H1 (cell line): Measurements from ENCODE around the gene KIF1B. TPM values are rescaled to one million over a fixed set of nuclear protein-coding genes. Genes with fewer than 3 reads are reported as not detected.

ENCODE experiments used
- CTCF ChIA-PET: fragments of 300-600 bp; sonication (Branson Sonifier 250); formaldehyde crosslinking; loops from one replicate; lab custom pipeline; 2021; ENCODE audit not compliant: partially characterized antibody; lab: Charles Lee
- POLR2A ChIA-PET: fragments of 300-600 bp; sonication (Branson Sonifier 250); formaldehyde crosslinking; loops from one replicate; lab custom pipeline; 2021; ENCODE audit warnings: inconsistent platforms; ENCODE audit not compliant: partially characterized antibody; lab: Charles Lee
- DNase-seq, 2 experiments: peaks; one replicate each; pipeline versions ENCODE4 v3.0.0 to v3.0.0-alpha.2; 2010 to 2022; ENCODE audit warnings: low spot score in 2 of 2, low read depth in 1 of 2, mixed read lengths in 1 of 2
- FAIRE-seq: peaks from 2 replicates; lab custom pipeline; 2011; peaks lifted over from hg19 to GRCh38; lab: Jason Lieb, UNC
- H2AFZ ChIP-seq: 2 replicates; pipeline ENCODE4 v1.8.1; 2012; ENCODE audit warnings: low read length, inconsistent platforms
- H2AK5ac ChIP-seq: 2 replicates; pipeline ENCODE4 v1.6.1; 2013; ENCODE audit warnings: low read depth, low read length
- H2BK120ac ChIP-seq: replicated peaks from 2 replicates; pipeline ENCODE3; 2013; ENCODE audit warnings: low read depth, low read length, inconsistent platforms
- H2BK12ac ChIP-seq: 2 replicates; pipeline ENCODE4 v1.6.1; 2013; ENCODE audit warnings: low read depth, low read length
- H2BK15ac ChIP-seq: 2 replicates; pipeline ENCODE4 v1.6.1; 2013; ENCODE audit warnings: low read length
- H2BK20ac ChIP-seq: 2 replicates; pipeline ENCODE4 v1.6.1; 2013; ENCODE audit warnings: low read length
- H2BK5ac ChIP-seq: 2 replicates; pipeline ENCODE4 v1.6.1; 2013; ENCODE audit warnings: low read depth, low read length
- H3K14ac ChIP-seq: 2 replicates; pipeline ENCODE4 v1.6.1; 2013; ENCODE audit warnings: inconsistent platforms; ENCODE audit not compliant: insufficient read length
- H3K18ac ChIP-seq: 2 replicates; pipeline ENCODE4 v1.6.1; 2013; ENCODE audit warnings: low read length; ENCODE audit errors: extremely low read depth
- H3K23ac ChIP-seq: 2 replicates; pipeline ENCODE4 v1.6.1; 2013; ENCODE audit warnings: inconsistent platforms; ENCODE audit not compliant: insufficient read length
- H3K23me2 ChIP-seq: 2 replicates; pipeline ENCODE4 v1.6.1; 2013; ENCODE audit warnings: low read depth, low read length
- H3K27ac ChIP-seq: 2 replicates; pipeline ENCODE4 v1.6.1; 2011; ENCODE audit warnings: low read depth, low read length, inconsistent platforms
- H3K27me3 ChIP-seq, 4 experiments: replicated peaks in 1 of 4; 1 replicate in 1 of 4; 2 replicates in 3 of 4; pipeline versions ENCODE4 v1.6.1 to v1.8.1; 2011 to 2013; ENCODE audit warnings: low read length in 3 of 4, mild to moderate bottlenecking in 3 of 4, inconsistent platforms in 2 of 4, mixed read lengths in 2 of 4, moderate library complexity in 1 of 4; ENCODE audit not compliant: control insufficient read depth in 3 of 4, insufficient read depth in 3 of 4; ENCODE audit errors: extremely low read depth in 1 of 4
- H3K36me3 ChIP-seq, 4 experiments: 2 replicates each; pipeline versions ENCODE4 v1.6.1 to v1.8.1; 2011 to 2013; ENCODE audit warnings: mild to moderate bottlenecking in 4 of 4, low read length in 3 of 4, moderate library complexity in 2 of 4, control low read depth in 1 of 4, inconsistent platforms in 1 of 4; ENCODE audit not compliant: insufficient read depth in 4 of 4, control insufficient read depth in 2 of 4
- H3K4ac ChIP-seq: replicated peaks from 2 replicates; pipeline ENCODE3; 2013; ENCODE audit warnings: low read length, low read depth, mixed read lengths, inconsistent platforms; ENCODE audit not compliant: insufficient read length
- H3K4me1 ChIP-seq, 4 experiments: replicated peaks in 1 of 4; 1 replicate in 1 of 4; 2 replicates in 3 of 4; pipeline versions ENCODE4 v1.6.1 to v1.8.1; 2011 to 2013; ENCODE audit warnings: low read length in 3 of 4, inconsistent platforms in 2 of 4, mixed read lengths in 1 of 4; ENCODE audit not compliant: insufficient read depth in 4 of 4, control insufficient read depth in 3 of 4
- H3K4me2 ChIP-seq, 2 experiments: 2 replicates each; pipeline versions ENCODE4 v1.6.1 to v1.8.1; 2011 to 2013; ENCODE audit warnings: low read depth in 2 of 2, low read length in 2 of 2, control low read depth in 1 of 2, inconsistent platforms in 1 of 2, mild to moderate bottlenecking in 1 of 2; ENCODE audit not compliant: insufficient read depth in 1 of 2
- H3K4me3 ChIP-seq, 4 experiments: fragments of 200-600, 300-600 bp in 1 of 4; sonication (generic), shearing (Covaris generic), sonication (Bioruptor Twin) in 1 of 4; 2 replicates each; pipeline versions ENCODE4 v1.5.1 to v1.8.1; 2011 to 2016; ENCODE audit warnings: low read length in 4 of 4, low read depth in 3 of 4, control low read depth in 2 of 4, inconsistent platforms in 2 of 4, mild to moderate bottlenecking in 2 of 4, mixed read lengths in 1 of 4, moderate library complexity in 1 of 4; ENCODE audit not compliant: insufficient read depth in 2 of 4; ENCODE audit errors: extremely low read depth in 1 of 4
- H3K56ac ChIP-seq: replicated peaks from 2 replicates; pipeline ENCODE3; 2013; ENCODE audit warnings: low read depth, mild to moderate bottlenecking, mixed read lengths, low read length, inconsistent platforms; ENCODE audit not compliant: insufficient read length
- H3K79me1 ChIP-seq: 2 replicates; pipeline ENCODE4 v1.6.1; 2013; ENCODE audit warnings: low read depth, low read length, control low read depth
- H3K79me2 ChIP-seq, 2 experiments: 2 replicates each; pipeline versions ENCODE4 v1.6.1 to v1.8.1; 2012 to 2013; ENCODE audit warnings: low read length in 2 of 2, mild to moderate bottlenecking in 2 of 2, inconsistent platforms in 1 of 2; ENCODE audit not compliant: insufficient read depth in 2 of 2, control insufficient read depth in 1 of 2
- H3K9ac ChIP-seq, 4 experiments: replicated peaks in 1 of 4; 1 replicate in 1 of 4; 2 replicates in 3 of 4; pipeline versions ENCODE4 v1.6.1 to v1.8.1; 2011 to 2013; ENCODE audit warnings: low read depth in 3 of 4, low read length in 3 of 4, control low read depth in 2 of 4, mild to moderate bottlenecking in 2 of 4, moderate library complexity in 2 of 4, inconsistent platforms in 1 of 4; ENCODE audit errors: extremely low read depth in 1 of 4
- H3K9me3 ChIP-seq, 2 experiments: 2 replicates each; pipeline versions ENCODE4 v1.6.1 to v1.8.1; 2012 to 2013; ENCODE audit warnings: mild to moderate bottlenecking in 2 of 2, moderate library complexity in 2 of 2, control low read depth in 1 of 2, inconsistent platforms in 1 of 2, low read depth in 1 of 2, low read length in 1 of 2, mixed read lengths in 1 of 2; ENCODE audit not compliant: insufficient read depth in 2 of 2
- H4K20me1 ChIP-seq, 2 experiments: replicated peaks in 1 of 2; 2 replicates each; pipeline versions ENCODE3 to v1.8.1; 2011 to 2013; ENCODE audit warnings: inconsistent platforms in 2 of 2, low read length in 2 of 2, mild to moderate bottlenecking in 1 of 2; ENCODE audit not compliant: insufficient read depth in 2 of 2, control insufficient read depth in 1 of 2
- H4K5ac ChIP-seq: 2 replicates; pipeline ENCODE4 v1.6.1; 2013; ENCODE audit warnings: low read length, low read depth, mixed read lengths, inconsistent platforms; ENCODE audit not compliant: insufficient read length
- H4K8ac ChIP-seq: 2 replicates; pipeline ENCODE4 v1.8.0; 2013; ENCODE audit warnings: mild to moderate bottlenecking, moderate library complexity, low read length, inconsistent platforms; ENCODE audit not compliant: insufficient read depth; ENCODE audit errors: extremely low read depth
- H4K91ac ChIP-seq: replicated peaks from 2 replicates; pipeline ENCODE3; 2013; ENCODE audit warnings: low read length, mixed read lengths, inconsistent platforms; ENCODE audit not compliant: insufficient read length
- BRCA1 ChIP-seq: IDR thresholded peaks from 2 replicates; pipeline ENCODE4 v1.6.1; 2012; ENCODE audit warnings: low read depth, low read length, improper control_type of control experiment
- CHD2 ChIP-seq: IDR thresholded peaks from 2 replicates; pipeline ENCODE4 v1.6.1; 2012; ENCODE audit warnings: low read length, improper control_type of control experiment
- GABPA ChIP-seq: IDR thresholded peaks from 2 replicates; pipeline ENCODE4 v1.6.1; 2011; ENCODE audit warnings: mild to moderate bottlenecking, low read length, moderate library complexity, borderline replicate concordance; ENCODE audit not compliant: insufficient read depth
- KDM4A ChIP-seq: IDR thresholded peaks from one replicate; pipeline ENCODE4 v1.7.1; 2012; ENCODE audit warnings: low read depth, mild to moderate bottlenecking, moderate library complexity, low read length, inconsistent platforms; ENCODE audit not compliant: severe bottlenecking
- POLR2A ChIP-seq, 2 experiments: IDR thresholded peaks; 1 replicate in 1 of 2; 2 replicates in 1 of 2; pipeline ENCODE4 v1.6.1; 2011; ENCODE audit warnings: low read depth in 2 of 2, low read length in 2 of 2, mild to moderate bottlenecking in 2 of 2; ENCODE audit errors: control extremely low read depth in 1 of 2
- POLR2AphosphoS5 ChIP-seq: IDR thresholded peaks from 2 replicates; pipeline ENCODE4 v1.6.1; 2011; ENCODE audit warnings: low read depth, low read length
- SRF ChIP-seq: IDR thresholded peaks from 2 replicates; pipeline ENCODE4 v1.6.1; 2011; ENCODE audit warnings: mild to moderate bottlenecking, low read depth, low read length, moderate library complexity
- TCF12 ChIP-seq: IDR thresholded peaks from 2 replicates; pipeline ENCODE4 v1.6.1; 2011; ENCODE audit warnings: low read depth, mild to moderate bottlenecking, low read length
- YY1 ChIP-seq: IDR thresholded peaks from 2 replicates; pipeline ENCODE4 v1.6.1; 2011; ENCODE audit warnings: low read depth, mild to moderate bottlenecking, low read length
- WGBS, 2 experiments: shearing (Covaris generic) in 1 of 2; methylation state at CpG; one replicate each; pipeline versions ENCODE4 v1.1.6 to v1.1.7; 2013 to 2015; ENCODE audit warnings: low lambda C conversion rate in 2 of 2, mixed read lengths in 2 of 2, inconsistent platforms in 1 of 2, low coverage in 1 of 2, missing lambda C conversion rate in 1 of 2; ENCODE audit not compliant: insufficient replicate concordance in 2 of 2, insufficient coverage in 1 of 2, insufficient read length in 1 of 2; ENCODE audit errors: extremely low coverage in 1 of 2, missing lambda C conversion rate in 1 of 2; 5-methylcytosine and 5-hydroxymethylcytosine counted together
- polyA plus RNA-seq, 7 experiments: library from polyadenylated mRNA; depleted of rRNA in 3 of 7; stranded (reverse) in 5 of 7; unstranded in 2 of 7; fragments of >200 nt in 5 of 7; fragments of 200-250 nt in 2 of 7; gene quantifications; 1 replicate in 5 of 7; 2 replicates in 1 of 7; 4 replicates in 1 of 7; pipeline versions ENCODE4 v1.2.1 to v1.2.3, GENCODE V29; 2011 to 2013; ENCODE audit warnings: missing spikeins in 2 of 7, mixed read lengths in 2 of 7
- total RNA-seq: library from RNA; stranded (reverse); fragmentation: NEBNext Ultra II Directional; extraction: Animal tissue kit (Norgen Biotek cat#: 25700); gene quantifications from 2 replicates; pipeline ENCODE4 v1.2.1, GENCODE V29; 2021

KIF1B gene
- total and polyA plus RNA-seq, 2 of the 8 experiments (the other 6 are each of a cell fraction or from before 2014, with no cell fraction given) = 39.1 to 74.2 TPM

GRCh38 chr1:10171995-10172669 lies 38.2 kb upstream of the KIF1B start:
- H3K27ac ChIP-seq = no peak overlapping the region
- TF ChIP-seq POLR2AphosphoS5 = no peak
- TF ChIP-seq YY1 = no peak
- no peak for TF ChIP-seq CHD2
- TF ChIP-seq BRCA1 = no peak
- no peak for TF ChIP-seq SRF
- TF ChIP-seq KDM4A = no peak
- no peak for TF ChIP-seq TCF12
- TF ChIP-seq POLR2A (IDR thresholded peaks at IDR 0.05; ENCODE audit: control extremely low read depth in 1 of 2, low read depth in 2 of 2, low read length in 2 of 2) = no peak
- TF ChIP-seq GABPA = no peak
- H4K20me1 ChIP-seq = no peaks in the 10 kb centered on the region
- H3K4me1 ChIP-seq = no peaks in the 10 kb centered on the region
- no peak overlapping the region for H3K9ac ChIP-seq
- peaks cover 11 to 39% (median 25%) of the 10 kb centered on the region in 4 experiments for H3K36me3 ChIP-seq
- no peaks in the 10 kb centered on the region for H3K79me1 ChIP-seq
- no peak overlapping the region for H2BK120ac ChIP-seq
- H4K5ac ChIP-seq = no peak overlapping the region
- H2BK15ac ChIP-seq = no peak overlapping the region
- ChIA-PET POLR2A (no interaction called here), CTCF (no interaction called here)
- no peak overlapping the region for H3K56ac ChIP-seq
- no peak overlapping the region for H2BK5ac ChIP-seq
- no peak overlapping the region for H3K23ac ChIP-seq
- no peak for FAIRE-seq
- no peak overlapping the region for H2BK20ac ChIP-seq
- no peak overlapping the region for H2AK5ac ChIP-seq
- H2AFZ ChIP-seq = no peak overlapping the region
- H3K23me2 ChIP-seq = no peaks in the 10 kb centered on the region
- H3K27me3 ChIP-seq = no peaks in the 10 kb centered on the region
- H2BK12ac ChIP-seq = no peak overlapping the region
- DNase-seq = no peak
- no peak overlapping the region for H3K18ac ChIP-seq
- H4K91ac ChIP-seq = no peak overlapping the region
- H3K4me2 ChIP-seq = no peak overlapping the region
- H3K4ac ChIP-seq = no peak overlapping the region
- WGBS, 2 experiments = 89 to 100% methylated on average over 1 to 8 of the region's 8 CpGs
- 0 out of 4 replicates have a peak, but pooled peaks cover 0 to 2% of the 10 kb centered on the region in 2 experiments for H3K9me3 ChIP-seq
- H3K79me2 ChIP-seq = no peaks in the 10 kb centered on the region
- no peak overlapping the region for H3K4me3 ChIP-seq
- no peak overlapping the region for H3K14ac ChIP-seq
- H4K8ac ChIP-seq = no peak overlapping the region
